GM19372 (cell line): ENCODE measurements around the gene GDPGP1.
A peak's percentile ranks its signal among the peaks of the same experiment; 100 is the strongest.
"Not testable (repeated sequence)": the region's sequence is repeated elsewhere in the genome, so short reads cannot be mapped to it uniquely, and the experiment has no call there.

Experiments used
- ATAC-seq: cut with Tn5 transposase; IDR thresholded peaks from one replicate; pipeline ENCODE4 v1.9.1; 2021; ENCODE audit warnings: mild to moderate bottlenecking, low read depth, moderate library complexity; ENCODE audit not compliant: unreplicated experiment

GDPGP1 gene

GRCh38 chr15:90234096-90234988, at the start of gene GDPGP1:
GDPGP1 (plus strand) TSS chr15:90234209; CDS start chr15:90240909, 6,700 bp downstream.
- no peak for ATAC-seq

- ATAC-seq: peak; percentile 50
Observed at GRCh38 chr15:90184786-90185704, 49.0 kb upstream of the GDPGP1 start.

DNA sequence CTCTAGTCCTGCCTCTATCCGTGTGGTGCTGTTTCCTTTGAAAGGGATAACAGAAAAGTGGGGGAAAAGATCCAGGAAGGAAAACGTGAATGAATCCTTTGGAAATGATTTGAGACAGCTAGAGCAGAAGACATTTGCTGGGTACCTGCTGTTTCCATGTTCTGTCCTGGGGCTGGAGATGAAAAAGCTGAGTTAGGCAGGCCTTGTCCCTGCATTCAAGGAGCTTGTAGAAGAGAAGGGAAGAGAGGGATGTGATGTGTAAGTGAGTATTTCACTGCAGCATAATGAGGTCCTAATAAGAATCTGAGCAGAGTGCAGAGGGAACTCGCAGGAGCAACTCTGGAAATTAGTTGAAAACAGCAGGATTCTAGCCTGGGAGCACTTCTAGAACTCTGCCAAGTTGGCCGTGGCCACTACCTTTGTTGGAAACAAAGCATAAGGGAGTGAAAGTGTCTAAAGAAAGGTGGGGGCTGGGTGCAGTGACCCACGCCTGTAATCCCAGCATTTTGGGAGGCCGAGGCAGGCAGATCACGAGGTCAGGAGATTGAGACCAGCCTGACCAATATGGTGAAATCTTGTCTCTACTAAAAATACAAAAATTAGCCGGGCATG, 46.6 kb upstream of the GDPGP1 start:
- ATAC-seq: no peak

GRCh38 chr15:90188065-90188464, 45.9 kb upstream of the GDPGP1 start:
- not testable (repeated sequence) for ATAC-seq

- ATAC-seq: no peak
Observed at GRCh38 chr15:90188914-90189748, 44.9 kb upstream of the GDPGP1 start.

- ATAC-seq: no peak
Observed at GRCh38 chr15:90189781-90190467, 44.1 kb upstream of the GDPGP1 start.

DNA sequence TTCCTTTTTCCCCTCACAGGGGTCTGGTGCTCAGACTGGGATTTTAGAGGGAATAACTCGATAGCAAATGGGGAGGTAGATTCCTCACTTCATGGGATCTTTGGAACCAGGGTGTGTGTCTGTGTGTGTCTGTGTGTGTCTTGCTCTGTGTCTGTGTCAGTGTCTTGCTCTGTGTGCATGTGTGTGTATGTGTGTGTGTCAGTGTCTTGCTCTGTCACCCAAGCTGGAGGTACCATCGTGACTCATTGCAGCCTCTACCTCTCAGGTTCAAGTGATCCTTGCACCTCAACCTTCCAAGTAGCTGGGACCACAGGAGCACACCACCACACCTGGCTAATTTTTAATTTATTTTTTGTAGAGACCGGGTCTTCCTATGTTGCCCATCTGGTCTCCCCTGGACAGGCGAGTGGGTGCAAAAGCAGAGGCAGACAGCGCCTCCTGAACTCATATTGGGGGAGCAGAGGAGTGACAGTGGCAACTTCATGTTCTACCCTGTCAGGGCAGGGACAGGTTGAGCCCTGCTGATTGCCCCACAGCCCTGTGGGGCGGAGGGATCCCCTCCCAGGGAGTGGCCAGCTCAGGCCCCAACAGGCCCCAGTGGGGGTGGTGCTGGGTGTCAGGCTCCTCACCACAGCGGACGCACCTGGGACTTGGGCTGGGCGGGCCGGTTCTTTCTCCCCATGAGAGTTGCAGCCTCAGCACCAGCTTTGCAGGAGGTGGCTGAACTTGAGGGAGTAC, 43.2 kb upstream of the GDPGP1 start:
- ATAC-seq: no peak

DNA sequence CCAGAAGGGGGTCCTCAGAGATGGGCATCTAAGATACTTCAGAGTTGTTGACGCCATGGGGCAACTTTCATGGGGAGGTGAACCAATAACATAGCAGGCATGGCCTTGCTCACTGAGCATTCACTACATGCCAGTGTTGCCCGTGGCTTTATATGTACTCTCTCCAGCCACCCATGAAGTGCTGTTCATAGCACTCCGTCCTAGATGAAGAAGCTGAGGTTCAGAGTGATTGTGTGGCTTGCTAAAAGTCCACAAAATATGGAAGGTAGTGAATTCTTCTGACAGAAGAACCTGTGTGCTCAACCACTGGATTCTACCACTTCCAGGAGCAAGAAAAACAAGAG, 42.7 kb upstream of the GDPGP1 start:
- ATAC-seq: no peak

DNA sequence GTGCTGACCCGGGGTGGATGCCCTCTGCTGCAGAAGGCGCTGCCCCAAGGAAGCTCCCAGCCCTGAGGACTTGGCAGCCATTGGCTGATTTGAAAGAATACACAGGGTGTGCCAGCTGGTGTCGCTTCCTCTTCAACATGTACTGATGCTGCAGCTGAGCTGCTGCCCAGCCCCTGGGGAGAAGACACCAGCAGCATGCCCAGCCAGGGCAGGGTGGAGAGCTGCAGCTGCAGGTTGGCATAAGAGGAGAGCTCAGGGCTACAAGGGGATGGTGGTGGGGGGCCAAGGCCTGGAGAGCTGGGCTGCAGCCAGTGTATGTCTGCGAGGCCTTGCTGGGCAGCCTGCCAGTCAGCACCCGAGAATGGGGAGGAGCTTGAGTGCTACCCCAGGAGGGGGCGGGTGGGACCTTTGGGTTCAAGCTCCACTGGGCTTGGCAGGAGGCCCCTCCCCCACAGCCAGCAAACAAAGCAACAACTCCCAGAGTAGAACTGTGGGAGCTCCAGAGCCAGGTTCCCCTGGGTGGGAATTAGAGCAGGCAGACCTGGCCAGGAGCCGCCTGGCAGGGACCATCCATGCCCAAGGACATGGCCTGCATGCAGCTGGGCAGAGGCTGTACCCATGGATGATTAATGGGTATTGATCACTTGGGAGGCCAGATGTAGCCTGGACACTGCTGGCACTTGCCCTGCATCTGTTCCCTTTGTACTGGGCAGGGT, 42.1 kb upstream of the GDPGP1 start:
- ATAC-seq: peak; percentile 46

- ATAC-seq: no peak
Observed at GRCh38 chr15:90192961-90193786, 40.8 kb upstream of the GDPGP1 start.

DNA sequence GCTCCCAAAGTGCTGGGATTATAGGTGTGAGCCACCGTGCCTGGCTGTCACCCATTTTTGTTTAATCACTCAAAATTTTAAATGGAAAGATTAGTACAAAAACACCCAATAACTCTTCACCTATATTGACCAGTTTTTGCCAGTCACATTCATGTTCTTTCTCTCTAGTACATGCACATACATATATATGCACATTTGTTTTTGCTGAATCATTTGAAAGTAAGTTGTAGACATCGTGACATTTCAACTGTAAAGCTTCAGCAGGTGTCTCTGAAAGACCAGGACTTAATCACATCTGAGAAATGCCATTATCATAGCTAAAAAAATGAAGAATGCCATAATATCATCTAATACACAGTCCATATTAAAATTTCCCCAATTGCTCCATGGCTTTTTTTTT, 39.4 kb upstream of the GDPGP1 start:
- no peak for ATAC-seq

DNA sequence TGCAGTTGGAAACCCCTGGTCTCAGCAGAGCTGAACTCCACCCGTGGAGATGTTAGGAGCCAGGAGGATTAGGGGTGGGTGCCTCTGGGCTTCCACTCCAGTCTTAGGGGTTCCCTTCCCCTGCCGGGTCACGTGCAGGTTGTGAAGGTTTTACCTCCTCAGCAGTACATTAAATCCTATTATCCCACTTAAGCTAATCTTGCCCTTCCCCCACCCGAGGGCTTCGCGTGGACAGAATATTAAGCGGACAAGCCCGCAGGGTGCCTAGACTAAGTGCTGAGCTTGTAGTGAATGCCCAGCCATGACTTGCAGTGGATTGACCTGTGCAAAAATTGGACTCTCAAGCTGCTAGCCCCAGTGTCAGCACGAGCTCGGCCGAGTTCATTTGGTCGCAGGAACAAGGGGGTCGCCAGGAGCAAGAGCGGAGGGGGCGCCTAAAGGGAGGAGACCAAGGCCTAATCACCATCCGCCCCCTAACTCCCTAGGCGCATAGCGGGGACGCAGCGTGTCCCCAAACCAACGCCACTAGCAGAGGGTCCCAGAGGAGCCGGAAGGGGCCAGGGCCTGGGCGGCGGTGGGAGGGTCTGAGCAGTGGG, 33.4 kb upstream of the GDPGP1 start:
- ATAC-seq: peak; percentile 13

GRCh38 chr15:90201130-90201943, 32.7 kb upstream of the GDPGP1 start, which contains the start of gene SEMA4B:
SEMA4B (plus strand) TSS chr15:90201330; CDS start chr15:90201579, 249 bp downstream.
- ATAC-seq: peak; percentile 77

GRCh38 chr15:90201944-90202375, 32.0 kb upstream of the GDPGP1 start:
- no peak for ATAC-seq

DNA sequence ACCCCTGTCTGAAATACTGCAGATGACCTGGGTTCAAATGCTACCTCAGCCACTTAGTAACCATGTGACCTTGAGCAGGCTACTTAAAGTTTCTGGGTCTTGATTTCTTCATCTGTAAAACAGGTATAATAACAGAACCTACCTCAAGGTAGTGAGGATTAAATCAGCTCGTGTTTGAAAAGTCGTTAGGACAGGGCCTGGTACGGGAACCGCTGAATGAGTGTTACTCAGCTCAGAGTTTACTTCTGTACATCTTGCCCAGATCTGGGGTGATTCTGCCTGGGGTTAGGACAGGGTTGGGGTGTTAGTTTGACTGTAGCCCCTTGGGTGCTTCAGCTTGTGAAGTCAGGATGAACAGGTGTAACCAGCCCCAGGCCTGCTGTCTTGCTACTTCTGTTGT, 31.1 kb upstream of the GDPGP1 start:
- no peak for ATAC-seq

- no peak for ATAC-seq
Observed at GRCh38 chr15:90203473-90203872, 30.5 kb upstream of the GDPGP1 start.
